UCSD-AML1 (cell line): ENCODE data around the gene ATG101.

Experiments
- DNase-seq: peaks from one replicate; lab custom pipeline; 2025; ENCODE audit not compliant: unreplicated experiment; lab: John Stamatoyannopoulos, UW

Gene ATG101

DNA sequence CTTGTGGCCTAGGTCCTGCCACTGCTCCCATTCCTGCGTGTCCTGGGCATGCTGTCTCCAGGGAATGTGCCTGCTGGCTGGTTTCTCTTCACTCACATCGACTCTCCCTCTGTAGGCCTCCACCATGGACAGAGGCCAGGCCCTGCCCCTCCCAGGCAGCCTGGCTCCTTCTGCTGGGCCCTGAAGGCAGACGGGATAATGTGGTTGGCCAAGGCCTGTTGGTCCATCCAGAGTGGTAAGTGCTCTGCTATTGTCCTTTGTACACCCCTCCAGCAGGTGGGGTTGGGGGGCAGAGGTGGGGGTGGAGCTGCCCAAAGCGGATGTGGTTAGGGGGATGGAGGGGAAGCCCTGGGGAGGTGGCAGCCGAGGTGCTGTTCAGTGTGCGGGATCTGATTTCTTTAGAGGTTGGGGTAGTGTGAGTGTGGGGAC is 28.1 kb upstream of the ATG101 start:
- peak; percentile 52 for DNase-seq

DNA sequence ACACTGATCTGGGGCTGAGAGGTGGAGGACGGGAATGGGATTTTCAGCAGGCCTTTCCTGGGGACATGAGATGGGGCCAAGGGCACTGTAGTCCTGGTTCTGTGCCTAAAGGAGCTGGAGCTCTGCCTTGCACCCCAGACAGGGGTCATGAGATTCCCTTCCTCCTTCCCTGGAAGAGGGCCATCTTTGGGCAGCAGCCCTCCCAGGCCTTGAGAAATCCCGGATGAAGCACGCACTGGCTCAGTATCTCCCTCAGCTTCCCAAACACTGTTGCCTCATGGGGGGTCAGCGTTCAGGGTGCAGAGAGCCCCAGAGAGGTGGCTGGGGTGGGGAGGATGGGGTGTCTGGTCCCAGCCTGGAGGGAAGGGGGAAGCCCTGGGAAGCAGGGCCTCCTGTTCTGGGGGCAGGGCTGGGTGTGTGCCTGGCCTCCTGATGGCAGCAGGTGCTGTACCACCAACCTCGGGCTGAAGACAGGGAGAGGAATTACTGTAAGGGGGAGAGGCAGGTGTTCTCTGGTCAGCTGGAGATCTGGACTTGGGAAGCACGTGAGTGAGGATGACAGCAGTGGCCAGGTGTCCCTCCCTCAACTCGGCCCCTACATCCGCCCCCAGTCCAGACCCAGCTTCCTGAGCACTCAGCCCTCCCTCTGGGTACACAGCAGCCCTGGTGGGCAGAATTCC is 26.9 kb upstream of the ATG101 start:
- no peak for DNase-seq

DNA sequence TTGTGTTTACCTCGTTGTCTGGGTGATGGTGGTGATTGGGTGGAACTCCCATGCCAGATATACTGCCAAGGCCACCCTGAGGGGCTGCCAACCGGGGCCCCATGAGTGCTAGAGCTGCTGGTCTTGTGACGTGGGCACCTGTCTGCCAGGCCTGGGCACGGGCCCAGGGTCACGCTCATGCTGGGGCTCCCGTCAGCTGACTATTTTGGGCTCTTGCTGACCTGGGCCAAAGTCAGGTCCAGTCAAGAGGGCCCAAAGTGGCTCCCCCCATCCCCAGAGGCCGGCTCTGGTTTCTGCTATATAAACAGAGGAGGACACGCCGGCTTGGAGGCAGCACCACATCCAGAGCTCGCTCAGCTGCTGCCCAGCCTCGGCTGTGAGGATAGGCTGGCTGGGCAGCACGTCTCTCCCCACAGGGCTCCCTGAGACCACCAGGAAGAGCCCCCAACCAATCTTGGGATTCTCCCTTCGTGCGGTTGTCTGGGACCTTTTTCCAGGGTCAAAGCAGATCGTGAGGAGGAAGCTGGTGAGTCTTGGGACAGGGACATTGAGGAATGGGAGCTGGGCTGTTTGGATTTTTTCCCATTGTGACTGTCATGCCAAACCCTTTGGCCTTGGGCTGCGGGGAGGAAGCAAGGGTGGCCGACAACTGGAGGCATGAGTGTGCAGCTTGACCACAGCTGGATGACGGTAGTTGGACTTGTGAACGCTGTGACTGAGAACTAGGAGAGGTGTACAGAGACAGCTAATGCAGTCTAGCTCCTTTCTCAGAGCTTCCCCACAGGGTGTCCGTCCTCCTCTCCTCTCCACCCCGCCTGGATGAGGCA is 26.2 kb upstream of the ATG101 start:
- DNase-seq = no peak

DNA sequence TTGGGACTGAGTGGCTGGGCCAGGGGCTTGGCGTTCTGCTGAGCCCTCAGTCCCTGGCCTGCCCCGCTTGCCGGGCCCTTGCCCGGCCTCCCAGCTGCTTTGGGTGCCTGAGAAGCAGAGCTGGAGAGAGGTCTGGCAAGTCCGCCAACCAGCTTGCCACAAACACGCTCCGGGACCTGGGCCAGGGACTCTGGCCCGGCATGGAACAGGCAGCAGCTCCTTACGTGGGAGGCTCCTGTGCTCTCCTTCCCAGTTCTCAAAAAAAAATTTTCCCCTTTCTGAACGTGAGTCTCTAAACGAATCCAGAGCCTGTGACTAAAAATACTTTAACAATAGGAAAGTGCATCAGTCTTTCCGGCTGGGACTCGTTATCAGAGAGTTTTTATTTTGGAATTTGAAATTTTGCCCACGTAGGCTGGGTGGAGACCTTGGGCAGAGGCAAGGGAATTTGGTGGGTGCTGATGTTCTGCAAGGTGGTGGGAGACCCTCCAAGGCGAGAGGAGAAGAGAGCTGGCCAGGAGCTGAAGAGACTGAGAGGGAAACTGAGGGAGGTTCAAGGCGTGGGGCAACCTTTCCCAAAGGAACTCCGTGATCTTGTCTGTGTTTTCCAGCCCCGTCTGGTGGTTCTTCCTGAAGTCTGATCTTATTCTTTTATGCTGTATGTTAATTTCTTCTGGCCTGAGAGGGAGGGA is 25.3 kb upstream of the ATG101 start:
- no peak for DNase-seq

DNA sequence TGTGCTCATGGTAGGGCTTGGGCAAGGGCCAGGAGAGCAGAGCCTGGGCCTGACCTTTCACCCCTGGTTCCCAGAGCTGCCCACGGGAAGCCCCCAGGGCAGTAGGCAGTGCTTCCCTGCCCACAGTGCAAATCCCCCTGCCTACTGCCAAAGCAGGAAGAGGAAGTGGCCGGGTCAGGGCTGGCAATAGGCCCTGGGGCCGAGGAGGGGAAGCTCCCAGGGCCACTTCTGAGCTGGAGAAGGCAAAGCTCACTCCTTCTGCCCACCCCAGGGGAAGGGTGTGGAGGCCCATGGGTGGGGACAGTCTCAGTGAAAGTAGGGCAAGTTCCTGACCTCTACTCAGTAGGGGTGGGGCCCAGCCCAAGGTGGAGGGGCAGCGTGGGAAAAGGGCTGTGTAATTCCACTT is 24.0 kb upstream of the ATG101 start:
- peak; percentile 61 for DNase-seq

DNA sequence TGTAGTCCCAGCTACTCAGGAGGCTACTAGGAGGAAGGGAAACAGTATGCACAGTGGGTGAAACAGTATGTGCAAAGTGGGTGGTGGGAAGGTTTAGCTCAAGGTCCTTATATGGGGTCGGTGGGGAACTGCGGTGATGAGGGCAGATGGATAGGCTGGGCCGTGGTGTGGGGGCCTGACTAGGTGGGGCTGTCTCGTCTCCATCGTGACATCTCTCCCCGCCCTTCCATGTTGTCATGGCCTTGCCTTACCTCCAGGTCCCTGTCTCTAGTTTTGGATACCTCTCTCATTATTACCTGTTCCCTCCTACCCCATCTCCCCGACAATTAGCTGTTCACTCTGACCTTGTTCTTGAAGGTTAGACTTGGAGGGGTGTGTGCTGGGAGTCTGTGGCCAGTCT is 22.9 kb upstream of the ATG101 start:
- no peak for DNase-seq

DNA sequence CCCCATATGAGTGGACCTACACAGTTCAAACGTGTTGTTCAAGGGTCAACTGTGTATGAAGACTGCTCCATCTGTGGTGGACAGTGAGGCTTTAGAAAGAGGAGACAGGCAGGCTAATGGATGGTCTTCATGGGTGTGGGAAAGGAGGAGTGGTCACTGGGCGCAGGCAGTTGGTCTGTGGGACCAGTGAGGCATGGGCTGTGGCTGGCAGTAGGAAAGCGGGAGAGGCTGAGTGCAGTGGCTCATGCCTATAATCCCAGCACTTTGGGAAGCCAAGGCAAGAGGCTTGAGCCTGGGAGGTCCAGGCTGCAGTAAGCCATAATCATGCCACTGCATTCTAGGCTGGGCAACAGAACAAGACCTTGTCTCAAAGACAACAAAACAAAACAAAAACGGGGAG is 20.5 kb upstream of the ATG101 start:
- DNase-seq = no peak

DNA sequence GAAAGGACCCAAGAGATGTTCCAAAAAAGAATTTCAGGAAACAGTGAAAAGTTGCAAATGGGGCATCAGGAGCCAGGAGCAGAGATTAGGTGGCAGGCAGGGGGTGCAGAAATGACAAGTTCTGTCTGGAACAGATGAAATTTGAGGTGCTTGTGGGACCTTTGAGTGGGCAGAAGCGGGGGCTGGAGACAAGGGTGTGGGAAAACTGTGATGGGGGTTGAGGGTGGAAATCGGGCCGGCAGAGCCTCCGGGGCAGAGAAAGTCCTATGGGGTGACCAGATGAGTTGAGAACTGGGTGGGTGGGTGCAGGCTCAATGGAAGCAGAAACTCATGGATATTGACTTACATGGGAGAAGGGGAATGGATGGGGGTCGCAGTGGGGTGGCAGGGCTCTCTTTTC is 20.1 kb upstream of the ATG101 start:
- DNase-seq = no peak

DNA sequence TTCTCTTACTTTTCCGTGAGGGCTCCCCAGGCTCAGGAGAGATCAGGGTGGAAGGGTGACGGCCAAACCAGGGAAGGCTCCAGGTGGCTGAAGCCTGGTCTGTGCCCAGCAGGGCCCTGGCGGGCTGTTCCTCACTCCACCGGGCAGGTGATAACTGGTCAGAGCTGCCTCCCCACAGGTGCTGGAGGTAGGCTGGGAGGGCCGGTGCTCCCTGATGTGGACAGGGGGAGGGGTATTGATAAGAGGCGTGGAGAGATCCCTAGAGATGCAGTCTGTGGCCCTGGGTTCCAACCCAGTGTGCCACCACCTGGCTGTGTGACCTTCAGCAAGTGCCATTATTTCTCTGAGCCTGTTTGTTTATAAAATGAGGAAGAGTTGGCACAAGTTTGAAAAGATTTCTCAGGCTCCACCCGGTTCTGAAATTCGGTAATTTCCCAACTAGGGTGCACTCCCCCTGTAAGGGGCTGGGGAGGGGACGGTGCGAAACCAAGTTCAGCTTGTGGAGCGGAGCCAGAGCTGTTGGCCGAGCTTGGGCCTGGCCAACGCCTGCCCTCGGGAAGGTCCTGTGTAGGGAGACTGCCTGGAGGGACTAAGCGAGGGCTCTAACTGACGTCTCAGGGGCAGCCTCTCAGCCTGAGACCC is 19.5 kb upstream of the ATG101 start:
- no peak for DNase-seq

DNA sequence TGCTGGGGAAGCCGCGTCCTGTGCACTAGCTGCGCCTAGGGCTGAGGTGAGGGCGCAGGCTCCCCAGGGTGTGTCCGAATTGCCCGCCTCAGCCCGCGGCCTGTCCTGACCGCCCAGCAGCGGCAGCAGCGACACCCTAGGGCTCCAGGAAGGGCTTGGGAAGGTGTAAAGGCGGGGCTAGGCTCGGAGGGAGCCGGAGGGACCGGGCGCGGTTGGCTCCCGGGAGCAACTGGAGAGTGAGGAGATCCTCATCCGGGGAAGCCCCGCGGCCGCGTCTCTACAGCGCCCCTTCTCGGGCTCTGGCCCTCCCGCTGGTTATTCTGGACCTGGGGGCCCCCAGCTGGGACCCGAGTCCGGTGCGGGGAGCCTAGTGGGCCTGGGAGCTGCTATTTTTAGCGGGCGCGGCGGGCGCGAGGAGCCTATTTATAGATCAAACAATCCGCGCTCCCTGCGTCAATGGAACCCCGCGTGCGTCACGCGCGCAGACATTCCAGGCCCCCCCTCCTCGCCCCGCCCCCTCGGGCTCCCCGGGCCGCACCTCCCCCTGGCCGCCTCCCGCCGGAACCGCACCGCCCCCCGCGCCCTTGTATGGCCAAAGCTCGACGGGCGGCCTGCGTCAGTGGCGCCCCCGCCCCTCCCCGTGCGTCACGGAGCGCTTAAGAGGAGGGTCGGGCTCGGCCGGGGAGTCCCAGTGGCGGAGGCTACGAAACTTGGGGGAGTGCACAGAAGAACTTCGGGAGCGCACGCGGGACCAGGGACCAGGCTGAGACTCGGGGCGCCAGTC is 18.8 kb upstream of the ATG101 start, which contains the start of gene NR4A1:
TSS of gene NR4A1 (plus strand) at position 685 of the 784 bp plus-strand sequence. CDS start 2,887 bp downstream, outside the sequence.
- peak; percentile 94 for DNase-seq

DNA sequence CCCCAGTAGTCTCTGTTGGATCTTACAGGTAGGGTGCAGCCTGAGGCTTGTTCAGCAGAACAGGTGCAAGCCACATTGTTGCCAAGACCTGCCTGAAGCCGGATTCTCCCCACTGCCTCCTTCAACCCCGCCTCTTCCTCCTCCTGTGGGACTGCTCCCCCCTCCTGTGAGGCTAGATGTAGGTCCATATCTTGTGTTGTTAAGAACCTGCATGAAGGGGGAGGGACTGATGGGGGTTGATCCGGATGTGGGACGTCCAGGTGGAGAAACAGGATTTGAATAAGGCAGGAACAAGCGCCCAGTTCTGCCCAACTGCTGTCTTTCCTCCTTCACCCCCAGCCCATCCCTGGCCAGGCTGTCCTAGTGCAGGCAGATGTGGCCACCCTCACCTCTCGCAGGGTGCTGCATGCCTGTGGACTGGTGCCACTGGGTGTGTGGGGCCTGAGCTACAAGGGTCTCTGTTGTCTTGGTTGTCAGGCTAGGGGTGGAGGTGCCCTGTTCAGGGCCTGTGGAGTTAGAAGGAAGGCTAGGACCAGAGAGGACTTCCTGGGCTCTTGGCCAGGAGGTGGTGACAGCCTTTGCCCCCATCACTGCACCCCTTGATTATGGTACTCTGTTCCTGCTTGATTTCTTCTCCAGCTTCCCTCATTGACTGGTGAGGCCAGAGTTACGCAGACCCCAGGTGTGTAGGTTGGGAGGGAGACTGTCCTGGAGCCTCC is 17.2 kb upstream of the ATG101 start:
- no peak for DNase-seq

DNA sequence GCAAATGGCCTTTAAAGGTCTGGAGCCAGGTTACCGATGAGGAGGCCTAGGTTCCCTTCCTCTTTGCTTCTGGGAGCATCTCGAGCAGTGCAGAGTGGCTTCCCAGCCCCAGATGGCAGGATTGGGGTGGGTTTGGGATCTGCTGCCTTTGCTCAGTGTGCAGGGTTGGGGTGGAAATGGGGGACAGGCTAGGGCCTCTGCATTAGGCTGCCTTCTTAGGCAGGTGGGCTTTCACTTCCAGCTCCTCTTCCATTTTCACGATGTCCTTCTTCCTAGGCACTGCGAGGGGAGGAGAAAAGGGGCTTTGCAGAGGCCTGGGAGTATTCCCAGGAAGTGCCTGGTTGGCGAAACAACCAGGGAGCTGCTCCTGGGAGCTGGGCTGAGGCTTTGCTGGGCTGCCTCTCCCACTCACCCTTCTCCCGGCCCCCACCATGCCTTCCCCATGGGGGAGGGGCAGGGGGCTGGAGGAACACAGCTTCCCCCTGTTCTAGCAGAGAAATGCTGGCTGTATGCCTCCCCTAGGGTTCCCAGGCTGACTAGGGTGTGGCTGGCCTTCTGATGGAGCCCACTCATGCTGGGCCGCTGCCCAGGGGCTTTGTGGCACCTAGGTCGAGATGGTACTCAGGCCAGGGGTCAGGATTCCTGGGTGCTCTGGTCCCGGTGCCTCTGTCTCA is 16.1 kb upstream of the ATG101 start:
- DNase-seq = no peak

DNA sequence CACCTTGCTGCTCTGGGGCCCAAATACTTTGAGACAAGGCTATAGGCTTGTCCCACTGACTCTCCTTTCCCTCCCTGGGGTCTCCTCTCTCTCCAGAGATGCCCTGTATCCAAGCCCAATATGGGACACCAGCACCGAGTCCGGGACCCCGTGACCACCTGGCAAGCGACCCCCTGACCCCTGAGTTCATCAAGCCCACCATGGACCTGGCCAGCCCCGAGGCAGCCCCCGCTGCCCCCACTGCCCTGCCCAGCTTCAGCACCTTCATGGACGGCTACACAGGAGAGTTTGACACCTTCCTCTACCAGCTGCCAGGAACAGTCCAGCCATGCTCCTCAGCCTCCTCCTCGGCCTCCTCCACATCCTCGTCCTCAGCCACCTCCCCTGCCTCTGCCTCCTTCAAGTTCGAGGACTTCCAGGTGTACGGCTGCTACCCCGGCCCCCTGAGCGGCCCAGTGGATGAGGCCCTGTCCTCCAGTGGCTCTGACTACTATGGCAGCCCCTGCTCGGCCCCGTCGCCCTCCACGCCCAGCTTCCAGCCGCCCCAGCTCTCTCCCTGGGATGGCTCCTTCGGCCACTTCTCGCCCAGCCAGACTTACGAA is 15.4 kb upstream of the ATG101 start:
- DNase-seq = no peak

DNA sequence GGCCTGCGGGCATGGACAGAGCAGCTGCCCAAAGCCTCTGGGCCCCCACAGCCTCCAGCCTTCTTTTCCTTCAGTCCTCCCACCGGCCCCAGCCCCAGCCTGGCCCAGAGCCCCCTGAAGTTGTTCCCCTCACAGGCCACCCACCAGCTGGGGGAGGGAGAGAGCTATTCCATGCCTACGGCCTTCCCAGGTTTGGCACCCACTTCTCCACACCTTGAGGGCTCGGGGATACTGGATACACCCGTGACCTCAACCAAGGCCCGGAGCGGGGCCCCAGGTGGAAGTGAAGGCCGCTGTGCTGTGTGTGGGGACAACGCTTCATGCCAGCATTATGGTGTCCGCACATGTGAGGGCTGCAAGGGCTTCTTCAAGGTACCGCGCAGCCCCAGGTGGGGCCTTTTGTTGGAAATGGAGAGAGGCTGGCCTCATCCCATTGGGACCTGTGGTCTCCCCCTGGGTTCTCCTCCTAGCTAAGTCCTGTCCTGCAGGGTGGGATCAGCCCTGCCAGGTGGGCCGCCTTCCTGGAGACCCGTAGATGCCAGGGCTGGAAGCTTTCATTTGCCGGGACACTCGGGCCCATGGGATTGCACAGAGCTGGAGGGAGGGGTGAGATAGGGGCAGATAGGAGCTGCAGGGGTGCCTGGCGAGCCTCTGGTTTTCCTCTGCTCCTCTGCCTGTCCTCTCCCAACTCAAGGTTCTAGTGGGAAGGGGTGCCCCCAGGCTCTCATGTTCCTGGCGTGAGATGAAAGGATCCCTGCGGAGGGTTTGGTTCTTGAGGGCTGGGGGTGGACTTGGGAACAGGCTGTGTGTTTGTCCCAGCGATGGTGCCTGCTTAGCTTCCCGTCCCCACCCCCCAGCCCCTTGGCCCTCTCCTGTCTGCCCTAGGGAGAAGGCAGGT is 14.7 kb upstream of the ATG101 start:
- no peak for DNase-seq

DNA sequence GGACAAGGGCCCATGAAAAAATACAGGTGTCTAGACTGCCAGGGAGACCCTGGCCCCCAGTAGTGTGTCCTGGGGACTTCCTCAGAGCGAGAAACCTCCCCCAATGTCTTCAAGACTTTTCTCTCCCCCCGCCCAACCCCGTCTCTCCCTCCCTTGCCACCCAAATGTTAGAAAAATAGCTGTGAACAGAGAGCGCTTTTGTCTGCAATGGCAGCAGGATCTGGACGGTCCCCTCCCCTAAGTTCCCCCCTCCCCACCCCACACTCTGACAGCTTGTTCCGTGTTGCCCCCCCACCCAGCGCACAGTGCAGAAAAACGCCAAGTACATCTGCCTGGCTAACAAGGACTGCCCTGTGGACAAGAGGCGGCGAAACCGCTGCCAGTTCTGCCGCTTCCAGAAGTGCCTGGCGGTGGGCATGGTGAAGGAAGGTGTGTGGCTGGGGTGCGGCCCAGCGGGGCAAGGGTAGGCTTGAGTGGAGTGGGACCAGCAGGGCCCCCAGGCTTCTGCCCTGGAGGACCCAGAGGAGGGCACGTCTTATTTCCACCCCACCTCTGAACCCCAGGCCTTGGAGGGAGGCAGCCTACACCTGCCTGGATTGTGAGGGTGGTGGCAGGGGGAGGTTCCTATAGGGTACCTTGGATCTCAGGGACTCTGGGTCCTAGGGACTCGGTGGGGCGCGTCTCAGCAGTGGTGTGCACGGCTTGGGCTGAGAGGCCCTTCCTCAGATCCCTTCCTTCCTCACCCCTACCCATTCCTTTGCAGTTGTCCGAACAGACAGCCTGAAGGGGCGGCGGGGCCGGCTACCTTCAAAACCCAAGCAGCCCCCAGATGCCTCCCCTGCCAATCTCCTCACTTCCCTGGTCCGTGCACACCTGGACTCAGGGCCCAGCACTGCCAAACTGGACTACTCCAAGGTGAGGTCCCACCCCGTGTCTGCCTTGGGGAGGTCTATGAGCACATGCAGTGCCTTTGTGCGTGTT is 13.8 kb upstream of the ATG101 start:
- DNase-seq = no peak

DNA sequence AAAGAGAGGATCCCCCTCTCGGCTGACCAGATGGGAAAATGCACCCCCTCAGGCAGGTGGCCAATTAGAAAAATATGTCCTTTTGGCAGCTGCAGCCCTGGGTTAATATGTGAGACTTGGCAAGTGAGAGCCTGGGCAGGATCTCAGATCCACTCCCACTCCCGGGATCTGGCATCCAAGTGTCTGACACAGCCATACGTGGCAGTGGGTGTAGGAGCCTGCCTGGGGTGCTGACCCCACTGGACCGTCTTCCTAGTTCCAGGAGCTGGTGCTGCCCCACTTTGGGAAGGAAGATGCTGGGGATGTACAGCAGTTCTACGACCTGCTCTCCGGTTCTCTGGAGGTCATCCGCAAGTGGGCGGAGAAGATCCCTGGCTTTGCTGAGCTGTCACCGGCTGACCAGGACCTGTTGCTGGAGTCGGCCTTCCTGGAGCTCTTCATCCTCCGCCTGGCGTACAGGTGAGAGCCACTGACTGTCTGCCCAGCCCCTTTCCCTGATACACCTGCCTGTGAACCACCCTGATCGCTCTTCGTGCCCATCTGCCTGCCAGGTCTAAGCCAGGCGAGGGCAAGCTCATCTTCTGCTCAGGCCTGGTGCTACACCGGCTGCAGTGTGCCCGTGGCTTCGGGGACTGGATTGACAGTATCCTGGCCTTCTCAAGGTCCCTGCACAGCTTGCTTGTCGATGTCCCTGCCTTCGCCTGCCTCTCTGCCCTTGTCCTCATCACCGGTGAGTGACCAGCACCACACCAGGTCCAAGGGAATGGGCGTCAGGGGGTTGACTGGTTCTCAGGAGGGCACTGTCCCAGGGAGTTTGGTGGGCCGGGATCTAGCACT is 12.8 kb upstream of the ATG101 start:
- no peak for DNase-seq
